Activated naive CD4-positive, alpha-beta T cell treated with anti-CD3 and anti-CD28 coated beads, Interleukin-2, amount 50 U/mL, for 24 hours (primary cell): ENCODE results near the gene RPP38.
A peak's percentile ranks its signal among the peaks of the same experiment; 100 is the strongest.

Experiments
- H3K27ac Mint-ChIP-seq: one replicate; pipeline ENCODE4 v1.8.0; 2021; ENCODE audit warnings: mild to moderate bottlenecking, mixed read lengths
- H3K27me3 Mint-ChIP-seq: one replicate; pipeline ENCODE4 v1.8.0; 2021; ENCODE audit warnings: mixed read lengths
- H3K36me3 Mint-ChIP-seq: one replicate; pipeline ENCODE4 v1.8.0; 2021; ENCODE audit warnings: mixed read lengths
- H3K4me1 Mint-ChIP-seq: one replicate; pipeline ENCODE4 v1.8.0; 2021; ENCODE audit warnings: mixed read lengths
- H3K4me3 Mint-ChIP-seq: one replicate; pipeline ENCODE4 v1.8.0; 2021; ENCODE audit warnings: mild to moderate bottlenecking, mixed read lengths
- H3K9me3 Mint-ChIP-seq: one replicate; pipeline ENCODE4 v1.8.0; 2021; ENCODE audit warnings: mixed read lengths

RPP38 gene

GRCh38 chr10:15131330-15131729, 34.2 kb downstream of the RPP38 start:
- Mint-ChIP-seq H3K4me1 (peaks cover 11% of the 10 kb centered on the region), H3K27me3 (no peaks in the 10 kb centered on the region), H3K36me3 (peaks cover 33% of the 10 kb centered on the region)

GRCh38 chr10:15136129-15137035, 39.2 kb downstream of the RPP38 start:
- H3K27me3 Mint-ChIP-seq, result no peaks in the 10 kb centered on the region
- no peaks in the 10 kb centered on the region for H3K9me3 Mint-ChIP-seq
- no peak overlapping the region for H3K27ac Mint-ChIP-seq
- H3K4me3 Mint-ChIP-seq, result no peak overlapping the region
- peaks cover 14% of the 10 kb centered on the region for H3K36me3 Mint-ChIP-seq
- peaks cover 15% of the 10 kb centered on the region for H3K4me1 Mint-ChIP-seq

More at GRCh38 chr10:15131330-15131729, 34.2 kb downstream of the RPP38 start:
- Mint-ChIP-seq H3K9me3 (no peaks in the 10 kb centered on the region), H3K4me3 (no peak overlapping the region), H3K27ac (no peak overlapping the region)

- peaks cover 21% of the 10 kb centered on the region for H3K4me1 Mint-ChIP-seq
- no peaks in the 10 kb centered on the region for H3K9me3 Mint-ChIP-seq
- peaks cover 12% of the 10 kb centered on the region for H3K36me3 Mint-ChIP-seq
- no peak overlapping the region for H3K4me3 Mint-ChIP-seq
- H3K27me3 Mint-ChIP-seq, result no peaks in the 10 kb centered on the region
- no peak overlapping the region for H3K27ac Mint-ChIP-seq
Observed at GRCh38 chr10:15137036-15137359, 39.8 kb downstream of the RPP38 start.

GRCh38 chr10:15137636-15138035, 40.5 kb downstream of the RPP38 start:
- peak overlapping the region; percentile 68 for H3K27ac Mint-ChIP-seq
- H3K4me3 Mint-ChIP-seq, result no peak overlapping the region
- no peaks in the 10 kb centered on the region for H3K27me3 Mint-ChIP-seq
- H3K36me3 Mint-ChIP-seq, result peaks cover 12% of the 10 kb centered on the region
- H3K9me3 Mint-ChIP-seq, result no peaks in the 10 kb centered on the region
- peaks cover 28% of the 10 kb centered on the region for H3K4me1 Mint-ChIP-seq

DNA sequence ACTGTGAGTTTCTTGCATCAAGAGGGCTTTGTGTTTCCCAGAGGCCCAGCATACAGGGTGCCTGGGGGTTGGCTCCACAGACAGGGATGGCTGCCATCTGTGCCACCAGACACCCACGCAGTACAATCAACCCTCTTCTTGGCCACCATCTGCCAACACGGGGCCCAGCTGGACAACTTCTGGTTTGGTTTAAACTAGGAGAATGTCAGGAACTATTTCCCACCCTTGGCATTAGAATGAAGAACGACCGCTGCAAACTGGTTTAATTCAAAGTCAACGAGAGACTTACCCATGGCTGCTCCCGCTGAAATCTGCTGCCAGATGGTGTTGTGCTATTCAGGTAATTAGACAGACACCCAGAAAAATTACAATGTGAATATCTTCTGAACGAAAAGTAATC, 43.5 kb downstream of the RPP38 start:
- Mint-ChIP-seq H3K27ac (peak overlapping the region; percentile 85), H3K36me3 (peaks cover 8% of the 10 kb centered on the region), H3K9me3 (no peaks in the 10 kb centered on the region), H3K27me3 (no peaks in the 10 kb centered on the region), H3K4me3 (peak overlapping the region; percentile 65), H3K4me1 (peaks cover 50% of the 10 kb centered on the region)

DNA sequence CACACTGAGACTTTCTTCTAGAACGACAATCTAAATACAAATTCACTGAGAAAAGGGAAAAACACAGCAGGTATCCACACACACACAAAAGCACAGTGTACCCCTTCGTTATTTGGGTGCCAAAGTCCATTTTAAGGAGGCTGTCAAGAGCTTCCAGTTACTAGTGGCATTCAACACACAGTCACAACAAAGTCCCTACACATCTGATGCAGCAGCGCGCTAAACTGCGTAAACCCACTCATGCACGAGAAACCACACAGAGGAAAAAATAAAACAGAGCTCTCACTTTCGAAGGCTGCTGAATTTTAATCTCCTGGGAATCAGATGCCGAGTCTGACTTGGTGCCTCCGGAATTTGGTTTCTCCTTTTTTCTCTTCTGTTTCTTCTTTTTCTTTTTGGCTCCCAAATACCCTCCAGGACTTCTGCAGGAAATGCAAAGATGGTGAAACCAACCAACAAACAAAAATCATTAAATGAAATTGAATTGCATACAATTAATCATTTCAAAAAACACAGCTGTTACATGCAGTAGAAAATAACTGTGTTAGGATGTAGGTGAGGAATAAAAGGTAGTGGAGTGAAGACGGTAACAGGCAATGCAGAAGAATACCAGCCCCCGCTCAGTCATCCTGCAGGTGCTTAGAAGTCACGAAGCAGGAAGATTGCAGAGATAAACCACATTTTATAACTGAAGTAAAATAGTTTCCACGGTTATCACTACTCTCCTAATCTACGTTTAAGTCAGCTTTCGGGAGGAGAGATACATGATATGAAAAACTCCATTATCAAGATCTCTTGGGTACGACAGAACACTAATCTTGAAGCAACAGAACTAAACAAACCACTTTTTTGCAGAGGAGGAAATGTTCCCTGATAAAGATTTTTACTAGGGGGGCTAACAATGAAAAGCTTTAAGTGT, 44.2 kb downstream of the RPP38 start:
- Mint-ChIP-seq H3K27ac (peak overlapping the region; percentile 85), H3K36me3 (peaks cover 8% of the 10 kb centered on the region), H3K4me3 (peak overlapping the region; percentile 65), H3K4me1 (peaks cover 57% of the 10 kb centered on the region), H3K27me3 (no peaks in the 10 kb centered on the region), H3K9me3 (no peaks in the 10 kb centered on the region)

- Mint-ChIP-seq H3K4me3 (peak overlapping the region; percentile 30), H3K9me3 (no peaks in the 10 kb centered on the region), H3K27ac (peak overlapping the region; percentile 74), H3K36me3 (peaks cover 6% of the 10 kb centered on the region), H3K27me3 (no peaks in the 10 kb centered on the region), H3K4me1 (peaks cover 57% of the 10 kb centered on the region)
Observed at GRCh38 chr10:15144788-15145187, 47.6 kb downstream of the RPP38 start.

DNA sequence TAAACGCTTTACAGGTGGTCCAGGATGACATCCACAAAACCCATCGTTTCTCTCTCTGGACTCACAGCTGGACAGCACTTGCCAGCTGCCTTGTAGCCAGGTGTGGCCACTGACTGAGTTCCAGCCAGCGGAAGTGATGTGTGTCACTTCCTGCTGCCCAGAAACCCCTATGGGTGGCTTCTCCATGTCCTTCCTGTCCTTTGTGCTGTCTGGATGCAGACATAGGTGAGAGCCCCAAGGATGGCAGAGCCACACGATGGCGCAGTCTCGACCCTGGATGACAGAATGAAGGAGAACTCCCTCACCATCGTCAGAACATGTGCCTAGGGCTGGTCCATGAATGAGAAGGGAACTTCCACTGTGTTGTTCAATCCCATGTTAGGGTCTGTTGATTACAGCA, 49.2 kb downstream of the RPP38 start:
- H3K4me1 Mint-ChIP-seq, result peaks cover 57% of the 10 kb centered on the region
- no peak overlapping the region for H3K4me3 Mint-ChIP-seq
- no peaks in the 10 kb centered on the region for H3K9me3 Mint-ChIP-seq
- no peaks in the 10 kb centered on the region for H3K27me3 Mint-ChIP-seq
- H3K36me3 Mint-ChIP-seq, result peaks cover 7% of the 10 kb centered on the region
- H3K27ac Mint-ChIP-seq, result peak overlapping the region; percentile 77

GRCh38 chr10:15147594-15148392, 50.6 kb downstream of the RPP38 start:
- H3K9me3 Mint-ChIP-seq, result no peaks in the 10 kb centered on the region
- H3K4me3 Mint-ChIP-seq, result no peak overlapping the region
- no peak overlapping the region for H3K27ac Mint-ChIP-seq
- peaks cover 57% of the 10 kb centered on the region for H3K4me1 Mint-ChIP-seq
- peaks cover 10% of the 10 kb centered on the region for H3K36me3 Mint-ChIP-seq
- H3K27me3 Mint-ChIP-seq, result no peaks in the 10 kb centered on the region

GRCh38 chr10:15149042-15149771, 52.1 kb downstream of the RPP38 start:
- H3K4me1 Mint-ChIP-seq, result peaks cover 52% of the 10 kb centered on the region
- no peaks in the 10 kb centered on the region for H3K9me3 Mint-ChIP-seq
- H3K36me3 Mint-ChIP-seq, result peaks cover 10% of the 10 kb centered on the region
- H3K4me3 Mint-ChIP-seq, result no peak overlapping the region
- H3K27ac Mint-ChIP-seq, result no peak overlapping the region
- no peaks in the 10 kb centered on the region for H3K27me3 Mint-ChIP-seq

GRCh38 chr10:15150563-15150962, 53.4 kb downstream of the RPP38 start:
- Mint-ChIP-seq H3K27me3 (no peaks in the 10 kb centered on the region), H3K4me1 (peaks cover 57% of the 10 kb centered on the region), H3K9me3 (no peaks in the 10 kb centered on the region), H3K36me3 (peaks cover 6% of the 10 kb centered on the region), H3K27ac (no peak overlapping the region), H3K4me3 (no peak overlapping the region)

GRCh38 chr10:15152556-15152955, 55.4 kb downstream of the RPP38 start:
- H3K27me3 Mint-ChIP-seq, result no peaks in the 10 kb centered on the region
- no peaks in the 10 kb centered on the region for H3K9me3 Mint-ChIP-seq
- H3K27ac Mint-ChIP-seq, result peak overlapping the region; percentile 59
- peaks cover 7% of the 10 kb centered on the region for H3K36me3 Mint-ChIP-seq
- H3K4me3 Mint-ChIP-seq, result no peak overlapping the region
- H3K4me1 Mint-ChIP-seq, result peaks cover 58% of the 10 kb centered on the region
